ENCODE measurements around the gene SLC35E1. TPM values are rescaled to one million over a fixed set of nuclear protein-coding genes. Genes with fewer than 3 reads are reported as not detected.

Gene SLC35E1
- total RNA-seq, 1 experiment from 2014 or later = 49.1 TPM

GRCh38 chr19:16598848-16599247, 26.6 kb upstream of the SLC35E1 start:
- TF ChIP-seq REST (IDR thresholded peaks at IDR 0.05; ENCODE audit: low read depth) = no peak
- no peak for TF ChIP-seq EGR1 (IDR thresholded peaks at IDR 0.05; ENCODE audit: low read depth)
- TF ChIP-seq CEBPB (IDR thresholded peaks at IDR 0.05; ENCODE audit: low read depth) = no peak
- no peak for TF ChIP-seq SRF (IDR thresholded peaks at IDR 0.05; ENCODE audit: low read depth)
- TF ChIP-seq YY1 (IDR thresholded peaks at IDR 0.05; ENCODE audit: extremely low read depth, insufficient replicate concordance, low read depth, low read length) = no peak
- TF ChIP-seq POLR2A (IDR thresholded peaks at IDR 0.05; ENCODE audit: borderline replicate concordance, extremely low read depth, insufficient read depth, insufficient read length) = no peak
- no peak for TF ChIP-seq SP1 (IDR thresholded peaks at IDR 0.05; ENCODE audit: low read depth)
- ATAC-seq (no peak), DNase-seq (ENCODE audit: low read depth, low spot score) (no peak)
- Histone ChIP-seq H3K4me3 (replicated peaks in 1 of 2; ENCODE audit: low read depth in 1 of 2, low read length in 2 of 2) (no peak overlapping the region), H3K4me1 (ENCODE audit: control insufficient read depth in 1 of 2, insufficient read depth in 2 of 2, low read length in 2 of 2) (no peaks in the 10 kb centered on the region), H4K20me1 (ENCODE audit: insufficient read depth) (peaks cover 4% of the 10 kb centered on the region; the same call in 1 of the 2 replicates), H3K9me3 (ENCODE audit: control insufficient read depth in 1 of 2, insufficient read depth in 1 of 2, low read depth in 1 of 2, low read length in 2 of 2) (no peaks in the 10 kb centered on the region), H3K36me3 (ENCODE audit: control insufficient read depth in 1 of 2, insufficient read depth in 2 of 2, low read length in 2 of 2) (no peaks in the 10 kb centered on the region), H3K4me2 (ENCODE audit: low read length) (no peak overlapping the region), H3K79me2 (ENCODE audit: insufficient read depth, low read length) (peaks cover 100% of the 10 kb centered on the region), H3K9ac (ENCODE audit: low read length) (no peak overlapping the region), H3K27me3 (ENCODE audit: insufficient read depth, low read length) (no peaks in the 10 kb centered on the region), H3K9me2 (ENCODE audit: insufficient read depth) (no peaks in the 10 kb centered on the region), H3K27ac (ENCODE audit: low read depth, low read length) (no peak overlapping the region), H2AFZ (ENCODE audit: low read depth, low read length, poor library complexity, severe bottlenecking) (no peak overlapping the region)
- no TSS peak for BruUV-seq (replicated peaks)
- intact Hi-C loops (cut with micrococcal nuclease) = no loop called here
- CTCF ChIA-PET = no interaction called here
- RAD21 ChIA-PET (ENCODE audit: low non-redundant PET in 1 of 2, low total read pairs in 2 of 2, uncharacterized antibody in 2 of 2, unreplicated experiment in 2 of 2) = no interaction called here
- POLR2A ChIA-PET = no interaction called here

- POLR2A ChIA-PET = no interaction called here
- Histone ChIP-seq H3K36me3 (ENCODE audit: control insufficient read depth in 1 of 2, insufficient read depth in 2 of 2, low read length in 2 of 2) (no peaks in the 10 kb centered on the region), H3K27ac (ENCODE audit: low read depth, low read length) (no peak overlapping the region), H3K4me2 (ENCODE audit: low read length) (no peak overlapping the region), H3K27me3 (ENCODE audit: insufficient read depth, low read length) (no peaks in the 10 kb centered on the region), H3K9ac (ENCODE audit: low read length) (no peak overlapping the region), H2AFZ (ENCODE audit: low read depth, low read length, poor library complexity, severe bottlenecking) (no peak overlapping the region), H3K9me2 (ENCODE audit: insufficient read depth) (no peaks in the 10 kb centered on the region), H3K79me2 (ENCODE audit: insufficient read depth, low read length) (peaks cover 100% of the 10 kb centered on the region), H3K4me3 (replicated peaks in 1 of 2; ENCODE audit: low read depth in 1 of 2, low read length in 2 of 2) (no peak overlapping the region), H3K4me1 (ENCODE audit: control insufficient read depth in 1 of 2, insufficient read depth in 2 of 2, low read length in 2 of 2) (peaks cover 6 to 18% of the 10 kb centered on the region in 2 experiments; a peak in 3 of 4 replicates), H4K20me1 (ENCODE audit: insufficient read depth) (peaks cover 4% of the 10 kb centered on the region; the same call in 1 of the 2 replicates), H3K9me3 (ENCODE audit: control insufficient read depth in 1 of 2, insufficient read depth in 1 of 2, low read depth in 1 of 2, low read length in 2 of 2) (no peaks in the 10 kb centered on the region)
- intact Hi-C loops (cut with micrococcal nuclease) = no loop called here
- RAD21 ChIA-PET (ENCODE audit: low non-redundant PET in 1 of 2, low total read pairs in 2 of 2, uncharacterized antibody in 2 of 2, unreplicated experiment in 2 of 2) = no interaction called here
- no TSS peak for BruUV-seq (replicated peaks)
- CTCF ChIA-PET = no interaction called here
- no peak for DNase-seq (ENCODE audit: low read depth, low spot score)
- TF ChIP-seq RAD21 (IDR thresholded peaks at IDR 0.05; ENCODE audit: low read depth) (no peak), ELF1 (IDR thresholded peaks at IDR 0.05; ENCODE audit: borderline replicate concordance, low read depth) (no peak), POLR2AphosphoS5 (IDR thresholded peaks at IDR 0.05; ENCODE audit: low read depth, low read length) (no peak), SRF (IDR thresholded peaks at IDR 0.05; ENCODE audit: low read depth) (no peak), FOSL1 (IDR thresholded peaks at IDR 0.05; ENCODE audit: low read depth) (no peak), ZFX (IDR thresholded peaks at IDR 0.05) (no peak), POLR2A (IDR thresholded peaks at IDR 0.05; ENCODE audit: borderline replicate concordance, extremely low read depth, insufficient read depth, insufficient read length) (no peak), ATF3 (IDR thresholded peaks at IDR 0.05) (no peak), SP1 (IDR thresholded peaks at IDR 0.05; ENCODE audit: low read depth) (no peak), ZBTB33 (IDR thresholded peaks at IDR 0.05; ENCODE audit: extremely low read depth, insufficient replicate concordance, low read length) (no peak), TCF7L2 (IDR thresholded peaks at IDR 0.05; ENCODE audit: borderline replicate concordance, extremely low read depth, insufficient read depth, insufficient read length) (no peak), YY1 (IDR thresholded peaks at IDR 0.05; ENCODE audit: extremely low read depth, insufficient replicate concordance, low read depth, low read length) (no peak)
- no peak for ATAC-seq
These were observed 24.2 kb upstream of the SLC35E1 start for GRCh38 chr19:16596399-16596798.
